HG03280 (cell line): ENCODE results near the gene AMY2B.
"Not testable (repeated sequence)": the region's sequence is repeated elsewhere in the genome, so short reads cannot be mapped to it uniquely, and the experiment has no call there.

Source experiments
- ATAC-seq: cut with Tn5 transposase; IDR thresholded peaks from one replicate; pipeline ENCODE4 v1.9.1; 2021; ENCODE audit warnings: mild to moderate bottlenecking, moderate library complexity; ENCODE audit not compliant: unreplicated experiment

The AMY2B gene

DNA sequence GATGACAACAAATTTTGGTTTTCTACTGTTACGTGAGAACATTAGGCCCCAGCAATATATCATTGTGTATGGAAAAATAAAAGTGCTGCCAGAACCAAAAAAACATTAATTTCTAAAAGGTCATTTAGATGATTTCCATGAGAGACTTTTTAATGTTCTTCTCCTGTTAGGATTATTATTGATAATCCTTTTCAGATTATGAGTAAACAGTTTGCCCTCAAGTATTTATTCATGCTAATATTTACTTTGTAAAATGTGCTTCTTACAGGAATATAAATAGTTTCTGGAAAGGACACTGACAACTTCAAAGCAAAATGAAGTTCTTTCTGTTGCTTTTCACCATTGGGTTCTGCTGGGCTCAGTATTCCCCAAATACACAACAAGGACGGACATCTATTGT, at the start of gene AMY2B:
Gene AMY2B, plus strand, starts transcription at position 301 of the 400 bp plus-strand sequence. Its CDS starts 14 bp downstream, at position 315.
- ATAC-seq: not testable (repeated sequence)

DNA sequence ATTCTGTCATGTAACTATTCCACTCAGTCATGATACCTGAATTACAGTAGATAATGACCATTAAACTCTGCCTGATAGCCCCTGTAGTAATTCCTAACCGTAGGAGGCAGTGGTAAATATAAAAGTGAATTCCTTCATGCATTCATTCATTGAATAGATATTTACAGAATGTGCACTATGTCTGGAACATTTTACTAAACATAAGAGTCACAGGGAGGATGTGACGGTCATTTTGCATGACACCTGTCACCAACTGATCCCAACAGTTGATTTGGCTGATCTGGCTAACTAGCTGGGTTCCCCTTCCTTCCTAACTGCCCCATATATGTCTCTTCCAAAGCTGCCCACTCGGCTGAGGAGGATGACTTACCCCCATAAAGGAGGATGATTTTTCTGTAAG, 48.0 kb upstream of the AMY2B start:
- ATAC-seq: no peak

DNA sequence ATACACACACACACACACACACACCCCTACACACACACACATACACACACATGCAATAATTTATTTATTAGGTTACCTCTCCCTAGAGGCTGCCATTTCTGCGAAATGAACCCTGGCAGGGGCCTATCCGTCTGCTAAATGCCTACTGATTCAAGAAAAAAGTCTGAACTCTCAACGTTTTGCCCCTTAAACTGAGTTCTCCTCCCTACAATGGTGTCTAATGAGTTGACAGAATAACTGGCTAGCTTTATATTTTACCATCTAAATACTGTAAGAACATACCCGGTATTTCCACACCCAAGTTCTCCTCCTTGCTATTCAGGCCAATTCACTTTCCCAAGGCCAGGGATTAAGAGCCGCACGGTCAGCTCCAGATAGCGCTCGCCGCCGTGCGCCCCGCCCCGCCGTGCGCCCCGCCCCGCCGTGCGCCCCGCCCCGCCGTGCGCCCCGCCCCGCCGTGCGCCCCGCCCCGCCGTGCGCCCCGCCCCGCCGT, 46.2 kb upstream of the AMY2B start:
- ATAC-seq: peak; percentile 56

DNA sequence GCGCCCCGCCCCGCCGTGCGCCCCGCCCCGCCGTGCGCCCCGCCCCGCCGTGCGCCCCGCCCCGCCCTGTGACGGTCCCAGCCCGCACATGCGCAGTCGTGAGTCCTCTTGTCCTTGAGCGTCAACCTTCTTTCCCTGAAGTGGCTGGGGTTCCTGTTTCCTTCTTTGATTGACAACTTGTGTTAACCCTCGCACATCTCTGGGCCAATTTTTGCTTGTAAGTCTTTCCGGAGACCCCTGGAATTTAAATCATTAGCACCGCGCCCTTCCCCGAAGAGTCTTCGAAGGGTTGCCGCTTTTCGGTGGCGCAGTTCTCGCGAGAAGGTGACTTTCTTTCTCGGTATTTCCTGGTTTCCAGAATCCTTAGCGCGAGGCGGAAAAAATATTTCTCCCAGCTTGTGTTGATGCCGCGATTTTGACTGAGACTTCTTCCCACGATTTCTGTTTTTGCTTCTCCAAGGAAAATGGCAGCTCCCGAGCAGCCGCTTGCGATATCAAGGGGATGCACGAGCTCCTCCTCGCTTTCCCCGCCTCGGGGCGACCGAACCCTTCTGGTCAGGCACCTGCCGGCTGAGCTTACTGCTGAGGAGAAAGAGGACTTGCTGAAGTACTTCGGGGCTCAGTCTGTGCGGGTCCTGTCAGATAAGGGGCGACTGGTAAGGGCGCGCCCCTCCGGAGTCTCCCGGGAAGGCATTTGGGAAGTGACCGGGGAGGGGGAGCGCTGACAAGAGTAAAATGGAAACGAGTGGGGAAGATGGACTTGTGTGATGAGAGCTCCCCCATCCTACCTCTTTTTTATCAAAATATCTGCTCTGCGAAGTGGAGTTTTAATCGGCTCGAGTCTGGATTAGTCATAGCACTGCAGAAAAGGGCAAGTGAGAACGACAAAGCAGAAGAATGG, 45.5 kb upstream of the AMY2B start, which contains the start of gene RNPC3:
Gene RNPC3, plus strand, starts transcription at position 93 of the 901 bp plus-strand sequence. Its CDS starts 372 bp downstream, at position 465.
- peak; percentile 76 for ATAC-seq

DNA sequence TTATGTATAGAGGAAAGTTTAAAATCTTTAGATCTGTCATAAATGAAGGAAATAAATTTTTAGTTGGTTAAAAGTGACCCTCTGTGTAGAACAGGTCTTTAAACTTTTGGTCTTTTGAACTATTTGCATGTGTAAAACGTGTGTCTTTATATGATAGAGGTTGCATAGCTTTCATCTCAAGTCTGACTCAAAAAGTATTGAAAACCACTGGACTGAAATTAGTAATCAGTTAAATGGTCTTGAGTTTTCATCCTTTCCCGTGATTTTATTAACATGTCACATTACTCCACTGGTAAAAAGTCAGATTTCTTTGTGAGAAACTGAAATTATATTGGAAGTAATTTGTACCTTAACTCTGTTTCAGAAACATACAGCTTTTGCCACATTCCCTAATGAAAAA, 44.1 kb upstream of the AMY2B start:
- ATAC-seq: no peak

DNA sequence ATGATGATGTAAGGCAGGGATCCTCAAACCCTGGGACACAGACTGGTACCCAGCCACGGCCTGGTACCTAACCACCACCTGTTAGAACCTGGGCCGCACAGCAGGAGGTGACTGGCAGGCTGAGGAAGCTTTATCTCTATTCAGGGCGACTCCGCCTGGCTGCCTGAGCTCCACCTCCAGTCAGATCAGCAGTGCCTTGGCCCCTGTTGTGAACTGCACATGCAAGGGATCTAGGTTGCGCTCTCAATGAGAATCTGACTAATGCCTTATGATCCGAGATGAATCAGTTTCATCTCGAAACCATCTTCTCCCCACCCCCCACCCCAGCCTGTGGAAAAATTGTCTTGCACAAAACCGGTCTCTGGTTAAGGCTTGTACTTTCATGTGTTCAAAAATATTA, 41.6 kb upstream of the AMY2B start:
- ATAC-seq: no peak

DNA sequence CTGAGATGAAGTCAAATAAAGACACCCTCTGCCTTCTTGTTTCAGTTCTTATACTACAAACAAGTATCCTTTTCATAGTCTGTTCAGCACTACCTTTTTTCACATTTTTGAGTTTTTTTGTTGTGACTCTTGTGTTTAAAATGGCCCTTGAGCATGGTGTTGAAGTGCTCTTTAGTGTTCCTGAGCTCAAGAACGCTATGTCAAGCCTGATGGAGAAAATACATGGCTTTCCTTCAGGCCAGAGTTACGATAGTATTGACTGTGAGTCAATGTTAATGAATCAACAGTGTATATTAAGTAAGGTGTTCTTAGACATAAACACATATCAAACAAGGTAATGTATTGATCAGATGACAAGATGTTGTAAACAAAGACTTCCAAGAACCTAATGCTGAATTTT, 33.2 kb upstream of the AMY2B start:
- no peak for ATAC-seq

DNA sequence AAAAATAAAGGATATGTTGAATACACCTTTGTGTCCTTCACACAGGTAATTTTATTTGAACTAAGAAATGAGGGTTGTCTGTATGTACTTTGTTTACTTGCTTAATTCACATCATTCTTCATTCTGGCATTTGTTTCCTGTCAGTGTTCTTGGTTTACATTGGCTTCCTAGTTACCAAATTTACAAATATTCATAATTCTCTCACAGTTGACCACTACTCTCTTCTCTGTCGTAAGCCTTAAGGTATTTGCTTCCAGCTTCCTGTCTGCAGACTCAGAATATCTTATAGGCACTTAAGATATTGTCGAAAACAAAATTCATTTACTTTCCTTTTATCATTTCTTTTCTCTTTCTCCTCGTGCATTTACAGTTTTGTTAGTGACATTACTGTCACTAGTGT, 30.0 kb upstream of the AMY2B start:
- ATAC-seq: no peak

DNA sequence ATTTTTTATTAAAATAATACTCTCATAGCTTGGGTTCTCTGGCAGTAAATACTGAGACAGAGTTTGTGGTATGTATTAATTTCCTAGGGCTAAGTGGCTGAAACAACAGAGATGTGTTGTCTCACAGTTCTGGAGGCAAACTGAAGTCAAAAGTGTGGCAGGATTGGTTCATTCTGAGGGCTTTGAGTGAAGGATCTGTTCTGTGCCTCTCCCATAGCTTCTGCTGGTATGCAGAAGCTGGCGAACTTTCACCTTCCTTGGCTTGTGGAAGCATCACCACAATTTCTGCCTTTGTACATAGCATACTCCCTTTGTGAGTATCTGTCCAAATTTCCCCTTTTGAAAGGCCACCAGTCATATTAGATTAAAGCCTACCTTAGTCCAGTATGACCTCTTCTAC, 24.9 kb upstream of the AMY2B start:
- no peak for ATAC-seq

DNA sequence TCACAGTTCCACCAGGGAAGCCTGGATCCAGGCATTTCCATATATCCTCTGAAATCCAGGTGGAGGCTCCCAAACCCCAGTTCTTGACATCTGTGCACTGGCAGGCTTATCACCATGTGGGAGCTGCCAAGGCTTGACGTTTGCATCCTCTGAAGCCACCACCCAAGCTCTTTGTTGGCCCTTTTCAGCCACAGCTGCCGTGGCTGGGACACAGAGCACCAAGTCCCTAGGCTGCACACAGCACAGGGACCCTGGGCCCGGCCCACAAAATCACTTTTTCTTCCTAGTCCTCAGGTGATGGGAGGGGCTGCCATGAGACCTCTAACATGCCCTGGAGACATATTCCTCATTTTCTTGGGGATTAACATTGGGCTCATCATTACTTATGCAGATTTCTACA, 23.5 kb upstream of the AMY2B start:
- ATAC-seq: no peak

DNA sequence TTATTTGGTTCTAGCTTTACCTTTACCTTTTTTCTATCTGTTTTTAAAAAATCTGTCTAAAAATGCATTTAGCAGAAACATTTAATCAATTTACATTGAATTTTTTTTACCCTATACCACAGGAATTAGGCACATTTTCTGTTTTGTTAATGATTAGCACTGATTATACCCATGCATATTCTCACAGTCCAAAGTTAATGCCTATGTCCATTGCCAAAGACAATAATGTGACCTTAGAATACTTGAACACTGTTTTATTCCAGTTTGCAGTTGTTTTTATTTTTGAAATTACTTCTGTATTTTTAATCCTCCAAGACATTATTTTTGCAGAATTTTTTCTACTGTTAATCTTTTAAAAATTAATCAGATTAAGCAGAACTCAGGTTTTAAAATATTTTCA, 11.0 kb upstream of the AMY2B start:
- no peak for ATAC-seq

DNA sequence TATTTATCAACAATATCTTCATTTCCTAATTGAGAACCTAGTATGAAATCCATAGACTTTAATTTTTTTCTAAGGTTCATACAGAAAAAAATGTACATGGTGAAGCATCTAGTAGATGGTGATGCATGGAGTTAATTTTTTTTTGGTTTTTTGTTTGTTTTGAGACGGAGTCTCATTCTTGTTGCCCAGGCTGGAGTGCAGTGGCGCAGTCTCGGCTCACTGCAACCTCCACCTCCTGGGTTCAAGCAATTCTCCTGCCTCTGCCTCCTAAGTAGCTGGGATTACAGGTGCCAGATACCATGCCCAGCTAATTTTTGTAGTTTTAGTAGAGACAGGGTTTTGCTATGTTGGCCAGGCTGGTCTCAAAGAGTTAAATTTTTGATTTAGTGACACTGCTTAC, 10.3 kb upstream of the AMY2B start:
- ATAC-seq: not testable (repeated sequence)

DNA sequence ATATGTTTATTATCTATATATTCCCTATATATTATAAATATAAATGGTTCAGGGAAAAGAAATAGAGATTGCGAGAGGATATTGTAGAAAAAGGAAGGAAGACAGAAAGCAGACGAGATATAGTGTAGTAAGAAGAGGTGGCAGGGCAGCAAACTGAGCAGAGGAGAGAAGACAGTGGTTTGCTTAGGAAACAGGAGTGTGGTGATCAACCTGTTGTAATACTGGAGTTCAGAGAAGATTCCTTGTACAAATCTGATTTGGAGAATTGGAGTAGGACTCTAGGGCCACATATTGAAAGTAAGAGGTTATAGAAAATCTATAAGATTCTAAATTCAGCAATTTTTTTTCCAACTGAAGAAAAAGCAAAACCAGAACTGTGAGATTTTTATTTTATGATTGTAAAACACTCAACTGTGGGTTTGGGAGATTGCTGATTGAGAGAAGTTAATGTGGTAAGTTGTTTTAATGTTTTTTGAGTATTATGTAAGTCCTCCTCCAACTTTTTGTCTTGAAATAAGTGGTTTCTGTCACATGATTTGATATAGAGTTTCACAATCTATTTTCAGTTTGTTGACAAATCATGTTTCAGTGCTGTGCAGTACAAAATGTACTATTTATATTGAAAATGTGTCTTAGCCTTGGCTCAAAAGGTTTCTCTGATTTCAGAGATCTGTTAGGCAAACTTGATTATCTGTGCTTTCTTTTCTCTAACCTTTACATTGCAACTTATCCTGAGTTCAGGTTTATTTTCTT, 9.6 kb upstream of the AMY2B start:
- ATAC-seq: peak; percentile 96

DNA sequence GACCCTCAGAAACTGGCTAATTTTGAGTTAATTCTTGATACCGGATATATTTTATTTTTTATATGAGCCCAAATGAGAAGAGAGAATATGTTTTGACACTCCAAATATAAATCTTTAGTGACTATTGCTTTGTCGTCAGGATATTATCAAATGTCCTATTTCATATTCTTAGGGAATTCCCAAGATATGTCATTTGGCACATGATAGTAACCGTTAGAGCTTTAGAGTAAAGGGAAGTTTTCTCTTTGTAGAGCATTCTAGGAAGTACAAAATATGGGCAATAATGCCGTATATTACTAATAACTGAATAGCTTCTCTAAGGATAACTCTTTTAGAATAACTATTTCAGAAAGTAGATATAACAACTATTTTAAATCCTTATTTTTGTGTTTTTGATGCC, 8.3 kb upstream of the AMY2B start:
- no peak for ATAC-seq

DNA sequence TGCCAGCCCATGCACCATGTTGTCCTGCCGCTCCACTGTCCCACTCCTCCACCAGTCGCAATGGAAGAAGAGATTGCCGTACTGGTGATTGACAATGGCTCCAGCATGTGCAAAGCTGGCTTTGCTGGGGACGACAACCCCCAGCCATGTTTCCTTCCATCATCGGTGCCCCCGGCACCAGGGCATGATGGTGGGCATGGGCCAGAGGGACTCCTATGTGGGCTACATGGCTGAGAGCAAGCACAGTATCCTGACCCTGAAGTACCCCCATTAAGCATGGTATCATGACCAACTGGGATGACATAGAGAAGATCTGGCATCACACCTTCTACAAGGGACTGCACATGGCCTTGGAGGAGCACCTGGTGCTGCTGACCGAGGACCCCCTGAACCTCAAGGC, 1.9 kb upstream of the AMY2B start:
- no peak for ATAC-seq

DNA sequence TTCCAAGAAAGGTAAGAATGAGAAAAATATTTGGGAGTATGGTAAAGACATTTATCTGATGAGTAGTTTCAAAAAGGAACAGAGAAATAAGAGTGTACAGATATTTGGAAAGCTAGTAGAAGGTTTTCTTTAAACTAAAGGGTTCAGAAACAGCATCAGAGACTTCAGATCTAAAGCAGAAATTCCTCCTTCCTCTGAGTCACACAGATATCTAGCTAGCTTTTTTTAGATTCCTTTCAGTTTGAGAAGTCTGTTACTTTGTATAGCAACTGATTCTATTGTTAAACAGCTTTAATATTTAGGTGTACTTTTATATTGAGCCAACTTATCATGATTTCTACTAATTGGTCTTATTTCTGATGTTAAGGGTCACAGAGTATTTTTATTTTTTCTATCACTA, 4.7 kb downstream of the AMY2B start:
- no peak for ATAC-seq

DNA sequence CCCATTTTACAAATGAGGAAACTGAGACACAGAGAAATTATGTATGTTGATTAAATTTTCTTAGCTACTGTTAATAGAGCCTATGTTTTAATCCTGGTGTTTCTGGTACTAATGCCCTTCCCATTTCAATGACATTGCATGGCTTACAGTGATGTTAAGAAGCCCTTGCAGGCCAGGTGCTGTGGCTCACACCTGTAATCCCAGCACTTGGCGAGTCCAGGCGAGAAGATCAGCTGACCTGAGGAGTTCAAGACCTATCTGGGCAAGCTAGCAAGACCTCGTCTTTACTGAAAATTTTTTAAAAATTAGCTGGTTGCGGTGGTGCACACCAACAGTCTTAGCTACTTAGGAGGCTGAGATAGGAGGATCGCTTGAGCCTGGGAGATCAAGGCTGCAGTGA, 5.4 kb downstream of the AMY2B start:
- ATAC-seq: not testable (repeated sequence)

DNA sequence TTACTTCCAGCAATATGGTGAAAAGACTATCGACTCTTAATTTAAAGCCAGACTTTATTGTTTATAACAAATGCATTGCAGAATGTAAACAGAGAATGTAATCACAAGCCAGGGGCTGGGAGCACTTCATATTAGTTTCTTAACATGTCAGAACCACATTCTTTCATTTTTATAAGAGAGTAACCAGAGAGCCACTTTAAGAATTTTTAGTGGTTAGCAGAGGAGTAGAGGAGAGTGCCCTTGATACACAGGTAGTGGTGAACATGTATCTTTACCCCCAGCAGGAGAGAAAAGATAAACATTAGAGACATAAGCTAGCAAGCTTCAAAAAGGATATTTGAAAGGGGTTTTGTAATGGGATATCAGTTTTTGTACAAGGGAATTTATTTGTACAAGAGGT, 11.1 kb downstream of the AMY2B start:
- no peak for ATAC-seq

DNA sequence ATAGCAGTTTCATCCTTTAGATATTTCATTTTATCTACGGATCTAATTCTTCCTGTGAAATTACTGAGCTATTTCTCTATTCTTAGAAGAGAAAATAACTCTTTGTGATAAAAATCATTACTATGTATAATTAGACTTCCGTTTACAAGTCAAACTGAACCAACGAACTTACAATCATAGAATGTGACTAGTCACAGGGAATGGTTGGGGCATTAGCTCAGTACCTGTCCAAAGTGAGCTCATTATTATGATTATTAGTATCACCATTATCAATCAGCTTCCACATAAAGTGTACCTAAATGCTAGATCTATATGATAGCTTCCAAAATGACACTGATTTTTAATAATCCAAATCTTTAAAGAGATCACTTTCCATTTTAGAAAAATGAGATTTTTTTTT, 12.5 kb downstream of the AMY2B start:
- no peak for ATAC-seq

DNA sequence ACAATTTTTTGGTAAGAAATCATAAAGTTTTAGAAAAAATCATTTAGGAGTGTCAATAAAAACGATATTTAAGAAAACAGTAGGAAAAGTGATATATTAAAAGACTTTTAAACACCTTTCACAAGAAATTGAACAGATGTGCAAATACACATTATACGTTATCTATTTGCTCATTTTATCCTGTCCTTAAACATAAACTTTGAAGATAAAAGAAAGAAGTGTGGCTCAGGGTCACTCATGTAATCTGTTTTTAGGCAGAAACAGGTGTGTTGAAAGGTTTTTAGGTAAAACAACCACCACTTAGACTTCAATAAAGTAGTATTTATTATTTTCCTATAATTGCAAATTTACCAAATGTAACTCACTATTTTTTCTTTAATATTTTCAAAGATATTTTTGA, 13.1 kb downstream of the AMY2B start:
- ATAC-seq: no peak

DNA sequence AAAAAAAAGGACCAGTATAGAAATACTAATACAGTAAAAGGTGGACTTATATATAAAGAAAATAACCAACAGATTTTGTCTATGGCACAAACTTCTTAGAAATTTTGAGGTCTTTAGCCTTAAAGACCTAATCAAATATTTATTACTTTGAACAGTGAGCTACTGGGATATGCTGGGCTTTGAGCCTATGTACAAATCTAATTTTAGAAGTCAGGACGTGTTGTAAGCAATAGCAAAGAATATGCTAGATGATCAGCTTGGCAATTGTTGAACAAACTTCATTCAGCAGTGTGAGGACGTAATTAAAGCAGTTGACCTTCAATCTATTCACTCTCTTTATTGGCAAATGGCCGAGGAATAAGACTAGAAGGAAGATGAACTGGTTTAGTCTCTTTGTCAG, 31.4 kb downstream of the AMY2B start:
- not testable (repeated sequence) for ATAC-seq

DNA sequence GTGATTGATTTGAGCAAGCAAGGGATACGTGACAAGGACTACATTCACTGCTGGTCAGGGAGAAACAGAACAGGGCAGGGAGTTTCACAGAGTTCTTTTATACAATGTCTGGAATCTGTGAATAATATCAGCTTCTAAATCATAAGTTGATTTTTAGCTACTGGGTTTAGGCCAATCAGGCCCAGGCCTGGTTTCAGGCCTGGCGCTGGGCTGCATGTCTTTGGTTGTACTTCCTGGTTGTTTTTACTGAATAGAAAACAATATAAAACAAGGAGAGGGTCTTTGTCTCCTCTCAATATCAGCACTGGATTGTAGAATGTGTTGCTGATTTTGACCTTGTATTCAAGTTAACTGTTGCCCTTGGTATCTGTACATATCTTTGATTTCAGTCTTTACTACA, 45.0 kb downstream of the AMY2B start:
- ATAC-seq: no peak
